ENCODE measurements around the gene IL12RB2.

IL12RB2 gene

GRCh38 chr1:67432745-67433144, 125.1 kb downstream of the IL12RB2 start:
- no peak overlapping the region for H3K27ac ChIP-seq

GRCh38 chr1:67433837-67434236, 126.2 kb downstream of the IL12RB2 start:
- no peak for TF ChIP-seq CTCF (IDR thresholded peaks at IDR 0.05)
- no peak for TF ChIP-seq ZFX (IDR thresholded peaks at IDR 0.05; ENCODE audit: borderline replicate concordance)
- H3K27ac ChIP-seq, result no peak overlapping the region

More at GRCh38 chr1:67432745-67433144, 125.1 kb downstream of the IL12RB2 start:
- TF ChIP-seq ZFX (IDR thresholded peaks at IDR 0.05; ENCODE audit: borderline replicate concordance), result no peak
- no peak for TF ChIP-seq CTCF (IDR thresholded peaks at IDR 0.05)

GRCh38 chr1:67434491-67434890, 126.8 kb downstream of the IL12RB2 start:
- TF ChIP-seq ZFX (IDR thresholded peaks at IDR 0.05; ENCODE audit: borderline replicate concordance) (no peak), CTCF (IDR thresholded peaks at IDR 0.05) (no peak)
- H3K27ac ChIP-seq, result no peak overlapping the region

GRCh38 chr1:67436511-67437055, 128.9 kb downstream of the IL12RB2 start:
- TF ChIP-seq ZFX (IDR thresholded peaks at IDR 0.05; ENCODE audit: borderline replicate concordance), result no peak
- no peak for TF ChIP-seq CTCF (IDR thresholded peaks at IDR 0.05)
- peak overlapping the region; percentile 51 for H3K27ac ChIP-seq

GRCh38 chr1:67437961-67438360, 130.3 kb downstream of the IL12RB2 start:
- no peak for TF ChIP-seq CTCF (IDR thresholded peaks at IDR 0.05)
- no peak for TF ChIP-seq ZFX (IDR thresholded peaks at IDR 0.05; ENCODE audit: borderline replicate concordance)
- no peak overlapping the region for H3K27ac ChIP-seq

GRCh38 chr1:67439277-67440029, 131.8 kb downstream of the IL12RB2 start:
- no peak for TF ChIP-seq ZFX (IDR thresholded peaks at IDR 0.05; ENCODE audit: borderline replicate concordance)
- no peak for TF ChIP-seq CTCF (IDR thresholded peaks at IDR 0.05)
- H3K27ac ChIP-seq, result no peak overlapping the region

- TF ChIP-seq ZFX (IDR thresholded peaks at IDR 0.05; ENCODE audit: borderline replicate concordance), result no peak
- H3K27ac ChIP-seq, result no peak overlapping the region
Observed at GRCh38 chr1:67440339-67440738, 132.7 kb downstream of the IL12RB2 start.
